GM12878 (cell line): ENCODE measurements around the gene ZNF627. TPM values are rescaled to one million over a fixed set of nuclear protein-coding genes. Genes with fewer than 3 reads are reported as not detected.

ENCODE experiments used
- BHLHE40 ChIP-seq, 2 experiments: fragments of 450-650 bp in 1 of 2; IDR thresholded peaks; 2 replicates each; pipeline ENCODE4 v1.6.1; 2011 to 2017; ENCODE audit warnings: low read depth in 2 of 2, borderline replicate concordance in 1 of 2, improper control_type of control experiment in 1 of 2, low read length in 1 of 2, mild to moderate bottlenecking in 1 of 2
- CBX3 ChIP-seq: fragments of 200-600 bp; sonication (generic); IDR thresholded peaks from 2 replicates; pipeline ENCODE4 v1.6.1; 2016; ENCODE audit warnings: low read depth, borderline replicate concordance
- CHD4 ChIP-seq: fragments of 200-600 bp; sonication (generic); IDR thresholded peaks from 2 replicates; pipeline ENCODE4 v1.6.1; 2016; ENCODE audit warnings: mild to moderate bottlenecking
- E4F1 ChIP-seq: fragments of 450-650 bp; IDR thresholded peaks from 2 replicates; pipeline ENCODE4 v1.6.1; 2018; ENCODE audit warnings: borderline replicate concordance, mild to moderate bottlenecking; ENCODE audit not compliant: partially characterized antibody
- EP300 ChIP-seq, 2 experiments: fragments of 150-350 bp in 1 of 2; IDR thresholded peaks; 2 replicates each; pipeline ENCODE4 v1.6.1; 2011 to 2012; ENCODE audit warnings: low read depth in 2 of 2, low read length in 2 of 2, borderline replicate concordance in 1 of 2, improper control_type of control experiment in 1 of 2, inconsistent platforms in 1 of 2; ENCODE audit not compliant: control insufficient read depth in 1 of 2
- ETV6 ChIP-seq, 2 experiments: fragments of 450-650 bp in 1 of 2; IDR thresholded peaks in 1 of 2; conservative IDR thresholded peaks in 1 of 2; 2 replicates each; pipeline ENCODE4 v1.6.1; 2014; ENCODE audit warnings: antibody characterized with exemption in 1 of 2, borderline replicate concordance in 1 of 2, low read depth in 1 of 2, mild to moderate bottlenecking in 1 of 2, moderate library complexity in 1 of 2
- HSF1 ChIP-seq: fragments of 150-350 bp; IDR thresholded peaks from 2 replicates; pipeline ENCODE4 v1.6.1; 2014; ENCODE audit warnings: mild to moderate bottlenecking, low read depth, low read length
- IKZF2 ChIP-seq, 2 experiments: fragments of 450-650 bp; IDR thresholded peaks; 2 replicates each; pipeline ENCODE4 v1.6.1; 2017; ENCODE audit warnings: mild to moderate bottlenecking in 2 of 2, moderate library complexity in 2 of 2
- MYB ChIP-seq: fragments of 150-350 bp; IDR thresholded peaks from 2 replicates; pipeline ENCODE4 v1.6.1; 2014; ENCODE audit warnings: mild to moderate bottlenecking, low read depth, low read length, borderline replicate concordance
- NFYA ChIP-seq: IDR thresholded peaks from 2 replicates; pipeline ENCODE4 v1.6.1; 2011; ENCODE audit warnings: low read depth, mild to moderate bottlenecking, low read length, improper control_type of control experiment, borderline replicate concordance
- PAX5 ChIP-seq: IDR thresholded peaks from 2 replicates; pipeline ENCODE4 v1.6.1; 2011; ENCODE audit warnings: low read depth, low read length, borderline replicate concordance
- PAX8 ChIP-seq: fragments of 450-650 bp; IDR thresholded peaks from 2 replicates; pipeline ENCODE4 v1.6.1; 2017; ENCODE audit warnings: mild to moderate bottlenecking, moderate library complexity
- RAD51 ChIP-seq: fragments of 450-650 bp; IDR thresholded peaks from 2 replicates; pipeline ENCODE4 v1.6.1; 2016; ENCODE audit warnings: moderate library complexity, mild to moderate bottlenecking, inconsistent platforms
- RCOR1 ChIP-seq: conservative IDR thresholded peaks from 2 replicates; pipeline ENCODE4 v1.6.1; 2012; ENCODE audit warnings: low read depth, low read length, improper control_type of control experiment
- SIN3A ChIP-seq: IDR thresholded peaks from 2 replicates; pipeline ENCODE4 v1.6.1; 2012; ENCODE audit warnings: low read depth, low read length, improper control_type of control experiment
- SRF ChIP-seq, 2 experiments: IDR thresholded peaks; 2 replicates each; pipeline ENCODE4 v1.6.1; 2011; ENCODE audit warnings: low read depth in 2 of 2, low read length in 2 of 2, mild to moderate bottlenecking in 1 of 2, moderate library complexity in 1 of 2
- TCF12 ChIP-seq: IDR thresholded peaks from 2 replicates; pipeline ENCODE4 v1.6.1; 2011; ENCODE audit warnings: low read depth, mild to moderate bottlenecking, low read length
- YBX1 ChIP-seq: fragments of 450-650 bp; IDR thresholded peaks from 2 replicates; pipeline ENCODE4 v1.6.1; 2016; ENCODE audit warnings: antibody characterized with exemption
- YY1 ChIP-seq: IDR thresholded peaks from 2 replicates; pipeline ENCODE4 v1.6.1; 2011; ENCODE audit warnings: low read depth, mild to moderate bottlenecking, low read length
- ZBTB11 ChIP-seq: fragments of 450-650 bp; formaldehyde crosslinking; IDR thresholded peaks from 2 replicates; pipeline ENCODE4 v1.5.0; 2022; ENCODE audit warnings: mild to moderate bottlenecking, missing genetic modification characterization
- ZNF274 ChIP-seq: IDR thresholded peaks from one replicate; pipeline ENCODE4 v1.8.0; 2011; ENCODE audit not compliant: insufficient read length, insufficient read depth
- polyA plus RNA-seq, 11 experiments: library from polyadenylated mRNA; depleted of rRNA in 4 of 11; unstranded in 6 of 11; stranded (reverse) in 5 of 11; fragments of >200 nt; fragmentation: Nextera tagmentation in 4 of 11; fragmentation: Illumina TruSeq in 1 of 11; extraction: Ambion mirVana in 4 of 11; extraction: Trizol in 1 of 11; gene quantifications; 1 replicate in 1 of 11; 2 replicates in 10 of 11; pipeline versions ENCODE4 v1.2.1 to v1.2.3, GENCODE V29; 2011 to 2016; ENCODE audit warnings: inconsistent platforms in 2 of 11, missing spikeins in 2 of 11, low read depth in 1 of 11
- total RNA-seq, 4 experiments: library from RNA; depleted of rRNA in 3 of 4; stranded (reverse); fragments of >200 nt in 3 of 4; fragmentation: Illumina TruSeq in 1 of 4; extraction: Trizol in 1 of 4; gene quantifications; 2 replicates each; pipeline versions ENCODE4 v1.2.1 to v1.2.3, GENCODE V29; 2013 to 2021

The ZNF627 gene
- total and polyA plus RNA-seq, 10 of the 15 experiments (the other 5 are each of a cell fraction or from before 2014, with no cell fraction given) = 5.1 to 13.7 (median 10.2) TPM

- TF ChIP-seq CBX3 (no peak), ZNF274 (no peak), ETV6 (conservative IDR thresholded peaks at IDR 0.05 in 1 of 2, IDR thresholded peaks at IDR 0.05 in 1 of 2; ENCODE audit: borderline replicate concordance in 1 of 2, low read depth in 1 of 2) (0 out of 4 replicates have a peak, but pooled peaks of 1 of the 2 experiments have one; percentile 13), MYB (no peak), YBX1 (no peak), EP300 (IDR thresholded peaks at IDR 0.05; ENCODE audit: borderline replicate concordance in 1 of 2, control insufficient read depth in 1 of 2, low read depth in 2 of 2, low read length in 2 of 2) (0 out of 4 replicates have a peak, but pooled peaks of 1 of the 2 experiments have one; percentile 15), BHLHE40 (IDR thresholded peaks at IDR 0.05; ENCODE audit: borderline replicate concordance in 1 of 2, low read depth in 2 of 2, low read length in 1 of 2) (peak in 1 of 2 experiments; percentile 46; a peak in 2 of 4 replicates), HSF1 (no peak), SRF (IDR thresholded peaks at IDR 0.05; ENCODE audit: low read depth in 2 of 2, low read length in 2 of 2) (no peak), CHD4 (no peak), PAX5 (no peak; the same call in 1 of the 2 replicates), PAX8 (no peak), NFYA (no peak), E4F1 (no peak), RCOR1 (0 out of 2 replicates have a peak, but pooled peaks have one; percentile 38), YY1 (0 out of 2 replicates have a peak, but pooled peaks have one; percentile 29), SIN3A (no peak), RAD51 (no peak), TCF12 (no peak), IKZF2 (IDR thresholded peaks at IDR 0.05) (peak; percentile 78 to 80), ZBTB11 (no peak)
Observed at GRCh38 chr19:11597202-11598102, at the start of gene ZNF627 (continued).
